ENCODE data around the gene RAB11FIP2. TPM values are rescaled to one million over a fixed set of nuclear protein-coding genes. Genes with fewer than 3 reads are reported as not detected.

Gene RAB11FIP2
- total RNA-seq, 4 donors from 2014 or later: 40.0 to 98.6 (median 74.4) TPM

- no peak for DNase-seq
- Histone ChIP-seq H3K36me3 (no peaks in the 10 kb centered on the region), H3K4me3 (no peak overlapping the region), H3K27ac (no peak overlapping the region), H3K4me1 (peaks cover 0 to 4% of the 10 kb centered on the region in 2 donors), H3K27me3 (no peaks in the 10 kb centered on the region), H3K9me3 (no peaks in the 10 kb centered on the region)
- TF ChIP-seq CTCF (IDR thresholded peaks at IDR 0.05): no peak
- TF ChIP-seq POLR2A (IDR thresholded peaks at IDR 0.05): no peak
- intact Hi-C loops (cut with DNase I; ENCODE audit: low total_unique reads): no loop called here
These were observed 33.7 kb downstream of the RAB11FIP2 start for GRCh38 chr10:118012952-118013525.

GRCh38 chr10:118007773-118008172 is 39.0 kb downstream of the RAB11FIP2 start:
- TF ChIP-seq POLR2A (IDR thresholded peaks at IDR 0.05) (no peak), CTCF (IDR thresholded peaks at IDR 0.05) (no peak)
- Histone ChIP-seq H3K27ac (no peak overlapping the region), H3K27me3 (no peaks in the 10 kb centered on the region), H3K4me3 (no peak overlapping the region), H3K4me1 (no peaks in the 10 kb centered on the region), H3K9me3 (no peaks in the 10 kb centered on the region), H3K36me3 (no peaks in the 10 kb centered on the region)
- no peak for DNase-seq
- intact Hi-C loops (cut with DNase I; ENCODE audit: low total_unique reads): no loop called here

GRCh38 chr10:118003126-118003525 is 43.6 kb downstream of the RAB11FIP2 start:
- H3K9me3 ChIP-seq: no peaks in the 10 kb centered on the region
- H3K4me3 ChIP-seq: no peak overlapping the region
- no peaks in the 10 kb centered on the region for H3K27me3 ChIP-seq
- H3K36me3 ChIP-seq: no peaks in the 10 kb centered on the region
- intact Hi-C loops (cut with DNase I; ENCODE audit: low total_unique reads): no loop called here
- no peaks in the 10 kb centered on the region for H3K4me1 ChIP-seq
- DNase-seq: no peak
- TF ChIP-seq CTCF (IDR thresholded peaks at IDR 0.05) (no peak), POLR2A (IDR thresholded peaks at IDR 0.05) (no peak)
- H3K27ac ChIP-seq: no peak overlapping the region

- no peaks in the 10 kb centered on the region for H3K4me1 ChIP-seq
These were observed 44.2 kb downstream of the RAB11FIP2 start for GRCh38 chr10:118002581-118002980.

GRCh38 chr10:117997673-117998072 is 49.1 kb downstream of the RAB11FIP2 start:
- intact Hi-C loops (cut with DNase I; ENCODE audit: low total_unique reads): no loop called here
- no peak overlapping the region for H3K27ac ChIP-seq
- H3K4me1 ChIP-seq: no peaks in the 10 kb centered on the region
- H3K4me3 ChIP-seq: no peak overlapping the region
- TF ChIP-seq CTCF (IDR thresholded peaks at IDR 0.05): no peak
- TF ChIP-seq POLR2A (IDR thresholded peaks at IDR 0.05): no peak
- H3K9me3 ChIP-seq: no peaks in the 10 kb centered on the region
- no peaks in the 10 kb centered on the region for H3K27me3 ChIP-seq
- no peaks in the 10 kb centered on the region for H3K36me3 ChIP-seq
- DNase-seq: no peak

More at GRCh38 chr10:118002581-118002980, 44.2 kb downstream of the RAB11FIP2 start:
- no peaks in the 10 kb centered on the region for H3K9me3 ChIP-seq
- no peaks in the 10 kb centered on the region for H3K27me3 ChIP-seq
- H3K27ac ChIP-seq: no peak overlapping the region
- TF ChIP-seq CTCF (IDR thresholded peaks at IDR 0.05) (no peak), POLR2A (IDR thresholded peaks at IDR 0.05) (no peak)
- no peak overlapping the region for H3K4me3 ChIP-seq
- intact Hi-C loops (cut with DNase I; ENCODE audit: low total_unique reads): no loop called here
- H3K36me3 ChIP-seq: no peaks in the 10 kb centered on the region
- no peak for DNase-seq

Data from uterus (tissue), 4 donors.